DMS79 treated with DMSO at 0.1 percent for 48 hours (cell line): ENCODE results near the gene UBE2Q2.
"Not testable (repeated sequence)": the region's sequence is repeated elsewhere in the genome, so short reads cannot be mapped to it uniquely, and the experiment has no call there.

Source experiments
- DNase-seq: peaks from one replicate; lab custom pipeline; 2025; lab: John Stamatoyannopoulos, UW

UBE2Q2 gene

DNA sequence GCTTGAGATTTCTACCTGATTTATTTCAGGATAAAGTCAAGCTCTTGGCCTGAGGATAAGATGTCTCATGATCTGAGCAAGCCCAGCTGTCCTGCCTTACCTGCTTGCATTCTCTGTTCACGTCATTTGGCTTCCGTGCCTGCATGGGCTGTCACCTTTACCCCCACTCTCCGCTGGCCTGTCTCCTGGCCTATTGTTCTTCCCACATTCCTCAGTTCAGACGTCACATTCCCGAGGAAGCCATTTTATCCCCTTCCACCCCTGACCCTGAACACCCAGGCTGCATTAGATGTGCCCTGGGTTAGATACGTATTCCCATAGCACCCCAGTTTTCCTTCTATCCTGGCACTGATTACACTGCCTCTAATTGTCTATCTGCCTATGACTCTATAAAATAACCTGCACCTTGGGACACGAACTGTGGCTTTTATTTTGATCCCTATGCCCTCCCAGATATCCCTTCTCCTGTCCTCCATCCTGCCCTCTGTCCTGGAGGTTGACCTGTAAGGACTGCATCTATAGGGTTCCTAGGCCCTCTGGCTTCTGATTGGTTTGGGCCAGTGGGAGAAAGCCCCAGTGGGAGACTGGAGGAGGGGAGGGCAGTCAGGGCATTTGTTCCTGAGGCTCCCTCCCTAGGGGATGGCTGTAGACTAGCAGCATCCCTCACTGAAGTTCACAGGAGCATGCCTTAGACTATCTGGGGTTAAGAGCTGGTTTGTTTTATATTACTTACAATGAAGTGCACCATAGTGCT lies 19.2 kb upstream of the UBE2Q2 start:
- DNase-seq: no peak

GRCh38 chr15:75827691-75828090 lies 15.6 kb upstream of the UBE2Q2 start:
- no peak for DNase-seq

DNA sequence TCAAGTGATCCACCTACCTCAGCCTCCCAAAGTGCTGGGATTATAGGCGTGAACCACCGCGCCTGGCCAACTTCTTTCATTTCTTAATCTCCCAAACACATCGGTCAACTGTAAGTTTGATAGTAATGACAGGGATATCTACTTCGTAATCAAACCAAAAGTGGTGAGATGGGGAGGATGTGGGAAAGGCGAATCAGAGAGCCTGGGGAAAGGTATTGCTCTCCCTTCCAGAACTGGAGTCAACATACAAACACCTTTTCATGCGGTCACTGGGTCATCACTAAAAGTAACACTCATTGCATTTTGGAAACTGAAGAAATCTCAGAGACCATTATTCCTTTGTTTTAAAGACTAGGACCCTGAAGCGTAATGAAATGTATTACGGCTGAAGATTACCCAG lies 14.8 kb upstream of the UBE2Q2 start:
- DNase-seq: no peak

DNA sequence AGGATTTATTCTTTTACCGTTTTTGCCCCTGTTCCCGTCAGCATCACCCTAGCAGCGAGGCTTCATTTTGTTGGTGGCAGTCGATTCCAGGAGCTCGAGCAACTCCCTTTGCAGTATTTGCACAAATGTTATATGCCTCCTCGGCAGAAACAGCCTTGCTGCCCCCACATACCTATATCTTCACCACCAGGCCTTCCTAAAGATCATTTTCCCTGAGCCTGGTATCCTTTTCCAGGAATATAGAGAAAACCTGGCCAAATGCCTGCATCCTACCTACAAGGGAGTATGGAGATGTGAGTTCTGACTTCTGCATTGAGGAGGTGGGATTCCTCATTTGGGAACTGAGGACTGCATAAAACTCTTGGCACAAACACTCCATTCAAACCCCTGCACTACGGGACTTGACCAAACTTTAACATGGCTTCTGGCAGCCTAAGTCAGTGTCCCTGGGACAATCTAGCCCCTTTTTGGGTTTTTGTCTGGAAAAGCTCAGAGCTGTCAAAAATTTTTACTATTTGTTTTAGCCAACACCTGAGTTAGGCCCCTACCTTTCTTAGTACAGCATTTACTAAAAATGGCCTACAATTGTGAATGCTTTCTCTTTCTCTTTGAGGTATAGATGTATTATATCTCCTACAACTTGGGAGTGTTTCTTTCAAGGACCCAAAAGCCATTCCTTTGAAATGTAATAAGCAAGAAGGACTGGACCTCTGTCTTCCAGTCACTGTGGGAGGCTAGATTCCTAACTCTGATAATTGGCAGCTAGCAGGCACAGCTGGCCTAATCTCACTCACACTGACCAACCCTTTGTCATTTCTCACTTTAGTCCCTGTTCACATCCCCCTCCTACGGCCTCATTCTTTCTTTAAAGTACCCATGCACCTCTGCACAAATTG lies 12.1 kb upstream of the UBE2Q2 start:
- DNase-seq: no peak

- no peak for DNase-seq
Measured at GRCh38 chr15:75831806-75832102, 11.5 kb upstream of the UBE2Q2 start.

- no peak for DNase-seq
Measured at GRCh38 chr15:75832114-75832513, 11.1 kb upstream of the UBE2Q2 start.

DNA sequence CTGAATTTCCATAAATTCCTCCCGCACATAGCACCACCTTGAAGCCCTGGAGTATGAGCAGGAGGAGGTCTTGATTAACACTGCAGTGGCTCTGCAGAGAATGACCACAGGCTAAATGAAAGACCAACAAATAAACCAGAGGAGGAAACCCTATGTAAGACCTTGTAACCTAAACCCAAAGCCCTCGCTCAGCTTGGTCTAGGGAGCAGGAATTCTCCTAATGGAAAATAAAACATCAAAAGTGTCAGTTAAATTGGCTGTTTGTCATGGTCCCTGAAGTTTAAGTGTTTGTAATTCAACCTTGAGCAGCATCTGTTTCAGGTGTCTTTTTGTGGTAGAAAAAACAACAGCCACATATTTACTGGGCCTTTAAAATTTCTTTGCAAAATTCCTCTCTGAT lies 9.2 kb upstream of the UBE2Q2 start:
- DNase-seq: peak; percentile 74

DNA sequence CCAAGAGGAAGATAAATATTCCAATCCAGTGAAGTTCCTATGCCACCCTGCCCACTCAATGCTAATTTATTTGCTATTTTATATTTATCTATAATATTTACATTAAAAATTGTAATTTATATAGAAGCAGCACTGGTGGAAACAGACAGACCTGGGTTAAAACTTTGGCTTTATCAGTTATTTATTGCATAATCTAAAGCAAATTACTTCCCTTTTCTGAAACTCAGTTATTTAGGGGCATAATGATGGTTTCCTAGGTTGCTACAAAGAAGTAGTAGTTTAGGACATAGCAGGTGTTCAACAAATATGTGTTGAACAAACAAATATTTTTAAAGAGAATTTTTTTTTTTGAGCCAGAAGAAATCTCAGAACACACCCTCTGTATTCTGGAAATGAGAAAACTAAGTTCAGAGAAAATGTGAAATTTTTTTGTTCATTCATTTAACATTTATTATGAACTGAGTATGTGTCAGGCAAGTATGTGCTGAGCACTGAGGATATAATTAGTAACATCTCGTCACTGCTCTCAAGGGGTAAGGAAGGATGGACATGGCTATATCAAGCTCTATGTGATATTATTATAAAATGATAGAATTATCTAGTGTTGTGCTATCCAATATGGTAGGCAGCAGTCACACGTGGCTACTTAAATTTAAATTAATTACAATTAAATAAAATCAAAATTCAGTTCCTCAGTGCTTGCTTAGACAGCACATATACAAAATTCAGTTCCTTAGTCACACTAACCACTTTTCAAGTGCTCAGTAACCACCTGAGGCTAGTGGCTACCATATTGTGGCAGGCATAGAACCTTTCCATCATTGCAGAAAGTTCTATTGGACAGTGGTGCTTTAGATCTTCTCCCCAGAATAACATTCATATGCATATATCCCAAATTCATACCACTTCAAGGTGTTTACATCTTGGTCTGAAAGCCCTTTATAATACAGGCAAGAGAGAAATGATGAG lies 7.0 kb upstream of the UBE2Q2 start:
- no peak for DNase-seq

DNA sequence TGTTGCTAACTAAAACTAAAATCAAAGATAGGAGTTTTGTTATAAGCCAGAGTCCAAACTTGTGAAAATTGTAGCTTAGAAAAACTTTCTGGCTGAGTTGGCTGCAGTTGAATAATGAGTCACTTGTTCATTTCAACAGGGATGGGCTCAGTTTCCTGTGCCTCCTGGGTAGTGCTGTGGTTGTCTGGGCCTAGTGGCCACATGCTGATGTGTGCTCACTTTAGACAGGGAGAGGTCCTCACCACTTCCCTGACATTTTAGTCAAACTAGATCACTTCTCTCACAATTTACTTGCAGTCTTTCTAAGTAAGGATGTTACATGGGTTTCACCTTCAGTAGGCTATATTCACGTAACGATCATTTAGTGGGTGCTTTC lies 6.3 kb upstream of the UBE2Q2 start:
- no peak for DNase-seq

DNA sequence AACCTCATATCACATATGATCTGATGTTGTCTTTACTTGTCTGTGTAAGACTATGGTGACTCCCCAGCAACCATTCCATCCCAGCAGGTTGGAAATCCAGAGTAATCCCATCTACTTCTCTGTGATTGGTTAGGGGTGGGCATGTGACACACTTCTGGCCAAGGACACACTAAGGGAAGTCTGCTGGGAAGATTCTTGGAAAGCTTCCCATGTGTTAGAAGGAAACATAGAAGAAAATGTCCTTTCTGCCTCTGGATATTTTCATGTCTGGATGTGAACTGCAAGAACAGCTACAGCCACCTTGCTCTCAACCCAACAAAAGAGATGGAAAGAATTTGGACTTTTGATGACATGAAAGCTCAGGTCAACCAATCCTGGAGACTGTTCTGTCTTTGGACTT lies 2.6 kb upstream of the UBE2Q2 start:
- no peak for DNase-seq

DNA sequence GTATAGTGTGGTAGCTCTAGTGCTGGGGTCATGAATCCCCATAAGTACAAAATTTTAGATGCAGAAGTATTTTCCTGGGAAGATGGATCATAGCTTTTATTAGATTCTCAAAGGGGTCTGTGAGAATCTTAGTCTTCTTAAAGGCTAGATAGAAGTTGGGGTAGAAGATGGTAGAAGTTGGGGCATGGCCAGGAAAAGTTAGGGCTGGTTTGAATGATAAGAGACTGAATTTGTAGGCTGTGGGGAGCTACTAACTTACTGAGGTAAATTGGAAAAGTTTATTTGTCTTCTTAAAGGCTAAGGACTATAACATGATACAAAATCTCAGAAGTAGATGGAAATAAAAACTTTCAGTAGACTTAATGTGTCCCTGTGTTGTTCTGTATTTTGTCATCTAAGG lies 1.6 kb upstream of the UBE2Q2 start:
- DNase-seq: no peak

- peak; percentile 22 for DNase-seq
Measured at GRCh38 chr15:75843678-75844581, 683 bp downstream of the UBE2Q2 start.

DNA sequence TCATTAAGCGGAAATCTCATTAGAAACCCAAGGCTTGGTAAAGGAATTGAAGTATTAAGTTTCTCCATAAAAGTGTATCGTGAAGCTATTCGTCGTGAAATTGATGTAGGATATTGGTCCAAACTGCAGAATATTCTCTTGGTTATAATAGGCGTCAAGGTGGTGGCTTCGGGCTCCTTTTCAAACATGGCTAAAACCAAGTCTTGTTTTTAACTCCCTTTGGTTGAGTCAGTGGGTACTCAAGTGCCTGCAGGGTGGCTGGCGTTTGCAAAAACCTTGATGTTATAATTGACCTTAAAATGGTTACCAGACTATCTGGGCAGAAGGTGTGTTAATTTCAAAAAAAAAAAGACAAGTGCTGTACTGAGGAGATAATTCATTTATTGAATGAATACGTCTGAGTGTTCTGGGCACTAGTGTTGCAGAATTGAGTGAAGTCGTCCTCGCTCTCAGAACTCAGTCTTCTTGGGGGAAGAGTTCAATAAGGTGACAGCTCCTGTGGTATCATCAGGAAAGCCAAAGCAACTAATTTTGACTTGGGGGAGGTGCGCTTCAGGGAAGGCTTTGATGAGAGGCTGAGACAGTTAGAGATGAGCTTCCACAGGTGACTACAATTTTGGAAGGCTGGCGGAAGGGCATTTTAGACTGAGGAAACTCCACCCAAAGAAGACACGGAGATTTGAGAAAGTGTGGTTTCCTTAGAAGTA lies 1.5 kb downstream of the UBE2Q2 start:
- no peak for DNase-seq

DNA sequence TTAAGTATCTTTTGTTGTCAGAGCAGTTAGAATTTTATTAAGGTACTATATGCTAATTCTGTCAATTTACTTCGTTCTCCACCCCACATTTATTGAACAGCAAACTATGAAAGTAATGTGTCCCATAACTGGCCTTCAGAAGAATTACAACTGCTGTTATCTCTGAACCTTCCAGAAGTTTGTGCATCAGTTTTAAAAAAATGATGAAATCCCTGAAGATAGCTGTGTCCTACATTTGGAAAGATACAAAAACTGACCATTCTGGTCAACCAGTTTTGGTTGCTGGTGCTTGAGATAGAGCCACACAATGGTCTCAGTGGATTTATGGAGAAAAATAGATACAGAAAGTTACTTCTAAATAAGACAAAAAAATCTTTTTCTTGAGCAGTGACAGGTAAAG lies 5.9 kb downstream of the UBE2Q2 start:
- no peak for DNase-seq

DNA sequence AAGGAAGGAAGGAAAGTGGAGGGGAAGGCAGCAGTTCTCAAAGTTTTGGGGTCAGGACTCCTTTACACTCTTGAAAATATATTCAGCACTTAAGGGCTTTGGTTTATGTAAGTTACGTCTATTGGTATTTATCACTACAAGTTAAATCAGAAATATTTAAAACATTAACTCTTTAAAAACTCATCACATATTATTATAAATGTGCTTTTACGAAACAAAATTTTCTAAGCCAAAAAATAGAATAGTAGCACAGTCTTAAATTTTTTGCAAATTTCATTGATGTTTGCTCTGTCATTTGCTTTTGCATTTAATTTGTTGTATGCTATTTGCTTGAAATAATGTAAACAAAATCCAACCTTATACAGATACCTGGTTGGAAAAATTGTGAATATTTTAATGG lies 7.5 kb downstream of the UBE2Q2 start:
- DNase-seq: no peak

DNA sequence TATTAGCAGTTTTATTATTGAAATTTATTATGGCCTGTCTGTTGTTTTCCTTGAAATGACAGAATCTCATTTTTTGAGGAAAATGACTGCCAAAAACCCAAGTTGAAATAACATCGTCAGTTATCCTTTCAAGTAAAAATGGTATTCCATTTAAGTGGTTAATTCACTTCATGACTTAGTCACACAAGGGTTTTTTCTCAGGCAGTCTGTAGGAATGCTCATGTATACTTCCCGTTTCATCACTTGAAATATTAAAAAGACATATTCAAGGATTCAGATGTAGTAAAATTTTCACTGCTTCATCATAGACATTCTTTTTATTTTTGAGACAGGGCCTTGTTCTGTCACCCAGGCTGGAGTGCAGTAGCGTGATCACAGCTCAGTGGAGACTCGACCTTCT lies 8.3 kb downstream of the UBE2Q2 start:
- DNase-seq: not testable (repeated sequence)

DNA sequence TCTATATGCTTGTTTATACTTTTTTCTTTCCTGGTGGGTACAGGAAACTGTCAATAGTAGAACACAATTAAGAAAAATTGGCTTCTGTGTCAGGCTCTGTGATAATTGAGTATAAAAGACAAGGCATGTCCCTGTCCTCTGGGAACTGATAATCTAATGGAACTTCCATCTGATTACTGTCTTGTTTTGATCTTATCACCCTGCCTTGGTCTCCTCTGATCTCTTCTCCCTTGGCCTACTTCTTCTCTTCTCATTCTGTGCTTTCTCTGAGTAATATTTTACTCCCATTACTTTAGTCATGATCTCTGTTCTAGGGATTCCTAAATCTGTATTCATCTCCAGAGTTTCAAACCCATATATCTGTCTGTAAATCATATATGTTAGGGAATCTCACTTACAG lies 14.6 kb downstream of the UBE2Q2 start:
- DNase-seq: no peak

DNA sequence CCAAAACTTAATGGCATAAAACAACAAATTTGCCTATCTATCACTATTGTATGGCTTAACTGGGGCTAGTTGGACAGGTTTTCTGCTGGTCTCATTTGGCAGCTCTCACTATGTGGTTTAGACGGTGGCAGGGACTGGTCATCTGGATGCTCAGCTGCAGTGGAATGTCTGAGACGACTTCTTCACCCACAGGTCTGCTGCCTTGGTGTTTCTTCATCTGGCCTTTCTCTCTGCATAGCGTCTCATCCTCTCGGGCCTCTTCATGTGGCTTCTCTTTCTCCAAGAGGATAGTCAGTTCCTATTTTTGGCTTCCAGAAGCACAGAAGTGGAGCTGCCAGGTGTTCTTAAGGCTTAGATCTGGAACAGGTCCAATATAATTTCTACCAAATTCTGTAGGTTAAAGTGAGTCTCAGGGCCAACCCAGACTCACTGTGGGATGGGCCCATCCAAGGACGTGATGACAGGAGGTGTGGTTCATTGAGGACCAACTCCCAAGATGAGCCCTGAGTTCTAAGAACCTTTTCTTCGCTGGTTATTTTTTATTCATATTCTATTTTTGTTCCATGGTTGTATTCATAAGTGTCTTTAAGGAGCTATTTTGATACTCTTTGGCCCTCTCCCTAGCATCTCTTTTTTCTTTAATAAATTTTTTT lies 18.6 kb downstream of the UBE2Q2 start:
- no peak for DNase-seq

GRCh38 chr15:75862796-75863195 lies 19.5 kb downstream of the UBE2Q2 start:
- no peak for DNase-seq
